ENCODE data around the gene OR52I1. TPM values are rescaled to one million over a fixed set of nuclear protein-coding genes. Genes with fewer than 3 reads are reported as not detected.

Gene OR52I1
- total RNA-seq, 1 donor, result not detected

DNA sequence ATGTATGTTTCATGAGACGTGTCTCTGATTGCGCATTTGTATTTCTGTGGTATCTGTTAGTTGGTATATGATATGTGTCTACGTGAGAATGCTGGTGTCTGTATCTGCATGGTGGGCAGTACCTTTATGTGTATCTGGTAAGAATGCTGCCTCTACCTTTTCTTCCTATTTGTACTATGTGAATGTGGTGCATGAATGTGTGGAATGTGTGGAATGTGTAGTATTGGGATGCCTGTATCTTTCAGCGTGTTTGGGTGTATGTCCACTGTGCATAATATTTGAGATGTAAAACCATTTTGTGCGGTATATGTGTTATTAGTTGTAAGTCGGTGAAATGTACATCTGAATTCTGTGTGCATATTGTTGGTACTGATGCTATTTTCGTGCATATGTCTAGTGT lies 47.7 kb downstream of the OR52I1 start:
- Histone ChIP-seq H3K4me3 (ENCODE audit: low read length) (no peak overlapping the region), H3K4me1 (ENCODE audit: insufficient read depth, low read length) (no peaks in the 10 kb centered on the region), H3K27me3 (ENCODE audit: insufficient read depth, low read length) (no peaks in the 10 kb centered on the region), H3K9me3 (ENCODE audit: low read depth, low read length) (no peaks in the 10 kb centered on the region)

DNA sequence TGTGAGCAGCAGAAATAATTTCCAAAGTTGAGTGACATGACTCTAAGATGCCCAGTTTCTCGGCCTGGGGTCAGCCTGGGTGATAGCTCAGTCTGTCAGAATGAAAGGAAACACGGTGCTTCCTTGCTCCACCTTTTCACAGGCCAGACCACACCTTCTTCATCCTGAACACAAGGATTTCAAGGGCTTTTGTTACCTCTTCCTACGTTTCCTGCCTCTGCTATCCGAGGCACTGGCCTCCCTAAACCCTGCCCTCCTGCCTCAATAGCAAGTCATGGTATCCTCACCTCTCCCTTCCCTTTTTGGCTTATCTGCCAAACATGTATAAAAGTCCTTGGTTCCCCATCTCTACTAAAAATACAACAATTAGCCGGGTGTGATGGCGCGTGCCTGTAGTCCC lies 48.2 kb downstream of the OR52I1 start:
- Histone ChIP-seq H3K27me3 (ENCODE audit: insufficient read depth, low read length) (no peaks in the 10 kb centered on the region), H3K4me3 (ENCODE audit: low read length) (no peak overlapping the region), H3K4me1 (ENCODE audit: insufficient read depth, low read length) (no peaks in the 10 kb centered on the region), H3K9me3 (ENCODE audit: low read depth, low read length) (no peaks in the 10 kb centered on the region)

DNA sequence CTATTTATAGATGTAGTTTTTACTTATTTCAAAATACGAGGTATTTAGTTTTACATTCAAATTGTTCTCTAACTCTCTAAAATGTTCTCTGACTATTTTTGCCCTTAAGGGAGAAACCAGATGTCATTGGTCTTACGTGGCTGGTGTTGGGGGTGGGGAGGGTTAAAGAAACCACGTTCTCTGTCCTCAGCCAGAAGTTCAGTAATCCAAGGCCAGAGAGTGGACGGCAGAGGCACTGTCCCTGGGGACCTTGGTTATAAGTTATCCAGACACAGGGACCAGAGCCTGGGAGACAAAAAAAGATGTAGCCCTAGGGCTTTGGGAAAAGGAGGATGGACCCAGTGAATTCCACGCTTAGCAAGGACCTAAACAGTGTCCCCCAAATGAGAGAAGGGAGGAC lies 49.2 kb downstream of the OR52I1 start:
- no peaks in the 10 kb centered on the region for H3K4me1 ChIP-seq (ENCODE audit: insufficient read depth, low read length)
- no peaks in the 10 kb centered on the region for H3K27me3 ChIP-seq (ENCODE audit: insufficient read depth, low read length)
- H3K9me3 ChIP-seq (ENCODE audit: low read depth, low read length), result no peaks in the 10 kb centered on the region
- no peak overlapping the region for H3K4me3 ChIP-seq (ENCODE audit: low read length)

DNA sequence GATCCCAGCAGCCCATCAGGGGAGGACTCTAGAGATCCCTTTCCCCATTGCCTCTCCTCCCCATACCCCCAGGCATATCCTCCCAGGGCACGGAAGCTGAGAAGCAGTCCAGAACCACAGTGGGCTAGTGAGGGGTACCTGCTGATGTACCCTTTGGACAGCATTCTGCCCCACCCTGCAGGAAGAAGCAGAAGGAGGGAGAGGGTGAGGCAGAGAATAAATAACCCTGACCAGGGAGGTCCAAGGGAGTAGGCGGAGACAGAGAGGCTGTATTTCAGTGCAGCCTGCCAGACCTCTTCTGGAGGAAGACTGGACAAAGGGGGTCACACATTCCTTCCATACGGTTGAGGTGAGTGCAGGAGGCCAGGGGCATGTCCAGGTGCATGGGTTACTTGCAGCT lies 49.8 kb downstream of the OR52I1 start, which contains the start of gene OR51E1:
Gene OR51E1, plus strand, starts transcription at position 301 of the 400 bp plus-strand sequence. CDS start 8,545 bp downstream, outside the sequence.
- H3K4me1 ChIP-seq (ENCODE audit: insufficient read depth, low read length), result no peaks in the 10 kb centered on the region
- no peak within 1 kb of the TSS for H3K4me3 ChIP-seq (ENCODE audit: low read length)
- no peaks in the 10 kb centered on the region for H3K27me3 ChIP-seq (ENCODE audit: insufficient read depth, low read length)
- H3K9me3 ChIP-seq (ENCODE audit: low read depth, low read length), result no peaks in the 10 kb centered on the region

DNA sequence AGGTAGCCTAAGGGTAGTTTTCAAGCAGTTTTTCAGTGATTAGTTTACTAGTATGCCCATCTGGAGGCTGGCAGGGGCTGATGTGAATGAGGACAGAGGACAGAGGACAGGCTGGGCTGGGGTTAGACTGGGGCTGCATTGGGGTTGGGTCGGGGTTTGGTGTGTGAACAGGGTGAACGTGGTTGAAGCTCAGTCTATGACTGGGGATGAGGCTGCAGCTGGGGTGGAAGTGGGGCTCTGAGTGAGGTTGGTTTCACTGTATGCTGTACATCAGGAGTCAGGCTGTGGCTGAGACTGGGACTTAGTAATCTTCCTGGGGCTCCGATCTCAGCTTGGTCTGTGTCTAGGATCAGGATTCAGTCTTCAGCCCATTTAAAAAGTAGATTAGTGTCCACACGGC lies 50.4 kb downstream of the OR52I1 start:
- Histone ChIP-seq H3K4me3 (ENCODE audit: low read length) (no peak overlapping the region), H3K27me3 (ENCODE audit: insufficient read depth, low read length) (no peaks in the 10 kb centered on the region), H3K9me3 (ENCODE audit: low read depth, low read length) (no peaks in the 10 kb centered on the region), H3K4me1 (ENCODE audit: insufficient read depth, low read length) (no peaks in the 10 kb centered on the region)

Other genes starting within 250 kb of the OR52I1 start
- not detected for gene OR52B4, start 225.7 kb upstream of the OR52I1 start, total RNA-seq
- gene TRIM21, start 200.3 kb upstream of the OR52I1 start, total RNA-seq, result 22.0 TPM
- gene OR52K2, start 144.7 kb upstream of the OR52I1 start, total RNA-seq, result 0.31 TPM
- 0.10 TPM for gene OR52K1, start 111.4 kb upstream of the OR52I1 start, total RNA-seq
- gene OR52M1, start 48.8 kb upstream of the OR52I1 start, total RNA-seq, result not detected
- gene OR52I2, start 12.3 kb upstream of the OR52I1 start, total RNA-seq, result not detected
- gene TRIM68, start 14.2 kb downstream of the OR52I1 start, total RNA-seq, result 7.3 TPM
- 0.10 TPM for gene OR51D1, start 43.4 kb downstream of the OR52I1 start, total RNA-seq
- not detected for gene OR51E1, start 49.9 kb downstream of the OR52I1 start, total RNA-seq
- gene OR51E2, start 103.8 kb downstream of the OR52I1 start, total RNA-seq, result 0.10 TPM
- not detected for gene MMP26, start 110.7 kb downstream of the OR52I1 start, total RNA-seq
- not detected for gene OR51F1, start 175.9 kb downstream of the OR52I1 start, total RNA-seq
- gene OR52R1, start 210.3 kb downstream of the OR52I1 start, total RNA-seq, result not detected
- not detected for gene OR51F2, start 227.3 kb downstream of the OR52I1 start, total RNA-seq

Measured in mononuclear cell (primary cell).